H9 (cell line): ENCODE data around the gene RAB6B. TPM values are rescaled to one million over a fixed set of nuclear protein-coding genes. Genes with fewer than 3 reads are reported as not detected.

ENCODE experiments used
- DNase-seq: peaks from one replicate; pipeline ENCODE4 v3.0.0-alpha.2; 2017
- H2AFZ ChIP-seq: one replicate; pipeline ENCODE4 v1.6.1; 2013; ENCODE audit warnings: mild to moderate bottlenecking, low read length, control low read depth, moderate library complexity
- H2AK5ac ChIP-seq: 2 replicates; pipeline ENCODE4 v1.6.1; 2013; ENCODE audit warnings: low read length, control low read depth, mixed read lengths; ENCODE audit not compliant: insufficient read length
- H2BK120ac ChIP-seq: one replicate; pipeline ENCODE4 v1.6.1; 2013; ENCODE audit warnings: low read depth, mild to moderate bottlenecking, low read length, control low read depth, inconsistent platforms; ENCODE audit not compliant: poor library complexity, severe bottlenecking
- H2BK12ac ChIP-seq: 2 replicates; pipeline ENCODE4 v1.6.1; 2013; ENCODE audit warnings: low read length, control low read depth, mixed read lengths, low read depth; ENCODE audit not compliant: insufficient read length
- H2BK15ac ChIP-seq: 2 replicates; pipeline ENCODE4 v1.6.1; 2013; ENCODE audit warnings: low read depth, low read length, control low read depth
- H2BK20ac ChIP-seq: one replicate; pipeline ENCODE4 v1.6.1; 2013; ENCODE audit warnings: low read depth, mild to moderate bottlenecking, low read length, control low read depth, inconsistent platforms; ENCODE audit not compliant: poor library complexity, severe bottlenecking
- H2BK5ac ChIP-seq: 2 replicates; pipeline ENCODE4 v1.6.1; 2013; ENCODE audit warnings: low read length, control low read depth, mixed read lengths; ENCODE audit not compliant: insufficient read length
- H3K14ac ChIP-seq: 2 replicates; pipeline ENCODE4 v1.6.1; 2013; ENCODE audit warnings: low read length, control low read depth; ENCODE audit not compliant: insufficient read depth
- H3K18ac ChIP-seq: 2 replicates; pipeline ENCODE4 v1.6.1; 2013; ENCODE audit warnings: low read depth, mild to moderate bottlenecking, mixed read lengths, low read length, control low read depth; ENCODE audit not compliant: insufficient read length
- H3K23ac ChIP-seq: 2 replicates; pipeline ENCODE4 v1.6.1; 2013; ENCODE audit warnings: low read length, control low read depth, mixed read lengths, low read depth; ENCODE audit not compliant: insufficient read length
- H3K23me2 ChIP-seq: 2 replicates; pipeline ENCODE4 v1.6.1; 2013; ENCODE audit warnings: low read depth, mild to moderate bottlenecking, mixed read lengths, low read length, control low read depth; ENCODE audit not compliant: insufficient read length, poor library complexity, severe bottlenecking
- H3K27ac ChIP-seq: 2 replicates; pipeline ENCODE4 v1.5.1; 2013; ENCODE audit warnings: low read length, control low read depth, mixed read lengths, low read depth; ENCODE audit not compliant: insufficient read length
- H3K27me3 ChIP-seq: 2 replicates; pipeline ENCODE4 v1.6.1; 2013; ENCODE audit warnings: low read length, control low read depth, inconsistent platforms; ENCODE audit not compliant: insufficient read depth
- H3K4ac ChIP-seq: 2 replicates; pipeline ENCODE4 v1.6.1; 2013; ENCODE audit warnings: low read depth, mild to moderate bottlenecking, control low read depth, inconsistent platforms, low read length, moderate library complexity
- H3K4me1 ChIP-seq: 2 replicates; pipeline ENCODE4 v1.6.1; 2013; ENCODE audit warnings: low read length, control low read depth, inconsistent platforms; ENCODE audit not compliant: insufficient read depth
- H3K4me2 ChIP-seq: 2 replicates; pipeline ENCODE4 v1.6.1; 2013; ENCODE audit warnings: low read length, control low read depth, mixed read lengths; ENCODE audit not compliant: insufficient read length, insufficient read depth
- H3K56ac ChIP-seq: 2 replicates; pipeline ENCODE4 v1.6.1; 2013; ENCODE audit warnings: low read depth, mild to moderate bottlenecking, mixed read lengths, low read length, control low read depth; ENCODE audit not compliant: insufficient read length
- H3K79me1 ChIP-seq: 2 replicates; pipeline ENCODE4 v1.6.1; 2013; ENCODE audit warnings: low read depth, mild to moderate bottlenecking, moderate library complexity, low read length, control low read depth, inconsistent platforms; ENCODE audit not compliant: insufficient read depth, poor library complexity, severe bottlenecking
- H3K79me2 ChIP-seq: 2 replicates; pipeline ENCODE4 v1.6.1; 2013; ENCODE audit warnings: low read length, control low read depth, inconsistent platforms; ENCODE audit not compliant: insufficient read depth
- H3K9ac ChIP-seq: 2 replicates; pipeline ENCODE4 v1.6.1; 2013; ENCODE audit warnings: low read length, control low read depth, mixed read lengths; ENCODE audit not compliant: insufficient read length; ENCODE audit errors: extremely low read depth
- H3K9me3 ChIP-seq: one replicate; pipeline ENCODE4 v1.6.1; 2013; ENCODE audit warnings: low read depth, low read length, inconsistent platforms; ENCODE audit not compliant: control insufficient read depth
- H3T11ph ChIP-seq: one replicate; pipeline ENCODE4 v1.6.1; 2013; ENCODE audit warnings: mild to moderate bottlenecking, low read length, control low read depth, inconsistent platforms
- H4K20me1 ChIP-seq: one replicate; pipeline ENCODE4 v1.6.1; 2013; ENCODE audit not compliant: control insufficient read depth, insufficient read length, insufficient read depth
- H4K5ac ChIP-seq: 2 replicates; pipeline ENCODE4 v1.6.1; 2013; ENCODE audit warnings: low read depth, mild to moderate bottlenecking, mixed read lengths, low read length, control low read depth; ENCODE audit not compliant: insufficient read length
- H4K8ac ChIP-seq: replicated peaks from 2 replicates; pipeline ENCODE4 v1.6.1; 2013; ENCODE audit warnings: low read length, control low read depth, mixed read lengths, low read depth; ENCODE audit not compliant: insufficient read length
- H4K91ac ChIP-seq: 2 replicates; pipeline ENCODE4 v1.6.1; 2013; ENCODE audit warnings: low read depth, mild to moderate bottlenecking, moderate library complexity, mixed read lengths, low read length, control low read depth; ENCODE audit not compliant: insufficient read length
- H3K27ac Mint-ChIP-seq, 3 experiments: 2 replicates in 2 of 3; 3 replicates in 1 of 3; pipeline ENCODE4 v1.8.0; 2020 to 2021; ENCODE audit warnings: mixed read lengths in 3 of 3, mild to moderate bottlenecking in 1 of 3, moderate library complexity in 1 of 3
- H3K27me3 Mint-ChIP-seq: 2 replicates; pipeline ENCODE4 v1.8.0; 2021; ENCODE audit warnings: low read depth, mild to moderate bottlenecking, moderate library complexity, mixed read lengths
- H3K36me3 Mint-ChIP-seq, 3 experiments: 2 replicates in 2 of 3; 3 replicates in 1 of 3; pipeline ENCODE4 v1.8.0; 2020 to 2021; ENCODE audit warnings: low read depth in 3 of 3, mixed read lengths in 3 of 3; ENCODE audit not compliant: insufficient read depth in 1 of 3
- H3K4me1 Mint-ChIP-seq, 2 experiments: 2 replicates each; pipeline ENCODE4 v1.8.0; 2020; ENCODE audit warnings: mixed read lengths in 2 of 2
- H3K4me3 Mint-ChIP-seq, 2 experiments: 2 replicates in 1 of 2; 3 replicates in 1 of 2; pipeline ENCODE4 v1.8.0; 2020 to 2021; ENCODE audit warnings: mild to moderate bottlenecking in 2 of 2, mixed read lengths in 2 of 2, moderate library complexity in 1 of 2
- H3K9me3 Mint-ChIP-seq, 2 experiments: 2 replicates in 1 of 2; 3 replicates in 1 of 2; pipeline ENCODE4 v1.8.0; 2020; ENCODE audit warnings: mild to moderate bottlenecking in 2 of 2, mixed read lengths in 2 of 2, moderate library complexity in 1 of 2
- CTCF ChIP-seq: fragments of 200-600 bp; sonication (generic); conservative IDR thresholded peaks from 3 replicates; pipeline ENCODE4 v1.8.0; 2021; ENCODE audit warnings: antibody characterized with exemption, mild to moderate bottlenecking
- WGBS: extraction: QIAGEN DNeasy Blood & Tissue Kit; methylation state at CpG from one replicate; pipeline ENCODE4 v1.1.7; 2013; ENCODE audit warnings: missing lambda C conversion rate, low lambda C conversion rate, mixed read lengths; ENCODE audit not compliant: insufficient read length; ENCODE audit errors: extremely low coverage; 5-methylcytosine and 5-hydroxymethylcytosine counted together
- total RNA-seq: library from RNA; stranded (reverse); gene quantifications from 2 replicates; pipeline ENCODE4 v1.2.1, GENCODE V29; 2021

The RAB6B gene
- total RNA-seq, 1 experiment from 2014 or later = 12.3 TPM

DNA sequence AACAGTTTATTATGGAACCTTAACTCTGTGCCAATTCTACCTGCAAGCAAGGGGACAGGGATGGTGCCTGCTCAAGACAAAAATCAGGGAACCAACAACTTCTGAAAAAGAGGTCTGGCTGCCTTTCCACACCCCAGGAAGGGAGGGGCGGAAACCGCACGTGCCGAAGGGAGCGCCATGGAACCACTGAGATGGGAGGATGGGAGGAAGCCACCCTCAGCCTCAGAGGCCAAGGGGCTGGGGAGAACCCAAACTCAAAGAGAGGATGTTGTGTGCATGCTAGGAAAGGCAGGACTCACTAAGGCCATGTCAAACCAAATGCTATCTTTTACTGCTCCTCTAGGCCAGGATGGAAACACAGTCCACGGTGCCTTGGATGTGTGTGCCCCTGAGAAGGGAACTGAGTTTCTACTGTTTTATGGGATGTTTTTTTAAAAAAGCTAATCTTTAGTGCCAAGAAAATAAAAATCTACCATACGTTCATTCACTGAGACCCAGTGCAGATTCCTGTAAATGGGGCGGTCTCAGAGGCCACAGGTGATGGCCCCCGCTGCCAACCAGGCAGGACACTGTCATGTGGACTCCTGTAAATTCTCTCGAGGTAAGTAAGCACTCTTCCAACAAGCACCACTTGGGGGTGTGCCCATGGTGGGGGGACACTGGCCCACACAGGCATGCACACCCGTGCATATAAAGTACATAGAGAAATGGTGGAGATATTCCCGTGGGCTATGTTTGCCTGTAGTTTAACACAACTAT is 69.5 kb downstream of the RAB6B start:
- H3K9me3 ChIP-seq = no peaks in the 10 kb centered on the region
- H2AFZ ChIP-seq = no peak overlapping the region
- H3K4me2 ChIP-seq = no peak overlapping the region
- no peak overlapping the region for H3K27ac ChIP-seq
- H4K8ac ChIP-seq = no peak overlapping the region
- no peak overlapping the region for H2BK20ac ChIP-seq
- H3K23me2 ChIP-seq = no peaks in the 10 kb centered on the region
- H2BK12ac ChIP-seq = no peak overlapping the region
- H3K9me3 Mint-ChIP-seq = no peaks in the 10 kb centered on the region
- H3K79me2 ChIP-seq = no peaks in the 10 kb centered on the region
- H3K14ac ChIP-seq = no peak overlapping the region
- no peak overlapping the region for H3K18ac ChIP-seq
- no peak overlapping the region; a peak in 1 of 5 replicates for H3K4me3 Mint-ChIP-seq
- no peak overlapping the region for H3K9ac ChIP-seq
- H2AK5ac ChIP-seq = no peak overlapping the region
- H2BK5ac ChIP-seq = no peak overlapping the region
- H4K5ac ChIP-seq = no peak overlapping the region
- H3K27me3 ChIP-seq = no peaks in the 10 kb centered on the region
- no peak overlapping the region for H4K91ac ChIP-seq
- H3K4me1 Mint-ChIP-seq = peaks cover 16 to 21% of the 10 kb centered on the region in 2 experiments
- no peaks in the 10 kb centered on the region for H3K27me3 Mint-ChIP-seq
- no peak overlapping the region for H2BK120ac ChIP-seq
- no peak overlapping the region for H3K4ac ChIP-seq
- H3K27ac Mint-ChIP-seq = no peak overlapping the region
- H3T11ph ChIP-seq = no peak overlapping the region
- H3K36me3 Mint-ChIP-seq = peaks cover 21 to 41% (median 27%) of the 10 kb centered on the region in 3 experiments
- WGBS = no CpG with 5 or more reads among the region's 12 CpGs
- no peak overlapping the region for H3K23ac ChIP-seq
- no peaks in the 10 kb centered on the region for H3K79me1 ChIP-seq
- no peaks in the 10 kb centered on the region for H4K20me1 ChIP-seq
- H3K56ac ChIP-seq = no peak overlapping the region
- no peak overlapping the region for H2BK15ac ChIP-seq
- DNase-seq = no peak
- H3K4me1 ChIP-seq = no peaks in the 10 kb centered on the region; the same call in 1 of the 2 replicates
- TF ChIP-seq CTCF = no peak
